CD4-positive, alpha-beta T cell (primary cell): ENCODE data around the gene PTPRN2. TPM values are rescaled to one million over a fixed set of nuclear protein-coding genes. Genes with fewer than 3 reads are reported as not detected.

Experiments
- ATAC-seq: fragments of 200-7000 bp; cut with Tn5 transposase; one replicate; pipeline ENCODE4 v1.10.0; 2022; ENCODE audit warnings: mild to moderate bottlenecking; ENCODE audit not compliant: poor library complexity
- CTCF ChIA-PET: fragments of 350-600 bp; sonication (Branson Sonifier 250); formaldehyde crosslinking; loops from one replicate; lab custom pipeline; 2021; ENCODE audit warnings: antibody characterized with exemption, inconsistent platforms; lab: Charles Lee
- POLR2A ChIA-PET: fragments of 350-600 bp; sonication (Branson Sonifier 250); formaldehyde crosslinking; loops from one replicate; lab custom pipeline; 2021; ENCODE audit warnings: antibody characterized with exemption, inconsistent platforms; lab: Charles Lee
- DNase-seq, 14 experiments: peaks; one replicate each; pipeline ENCODE4 v3.0.0-alpha.2; 2013 to 2020; ENCODE audit warnings: mixed read lengths in 2 of 14
- H3K27ac ChIP-seq, 2 donors: one replicate each; pipeline versions ENCODE4 v1.5.1 to v1.7.0; 2013; ENCODE audit warnings: low read length in 2 of 2, low read depth in 1 of 2, mild to moderate bottlenecking in 1 of 2
- H3K27me3 ChIP-seq, 2 experiments: 1 replicate in 1 of 2; 2 replicates in 1 of 2; pipeline versions ENCODE4 v1.6.1 to v1.7.0; 2013; ENCODE audit warnings: low read length in 2 of 2, control low read depth in 1 of 2, mild to moderate bottlenecking in 1 of 2, moderate library complexity in 1 of 2; ENCODE audit not compliant: insufficient read depth in 2 of 2, control insufficient read depth in 1 of 2
- H3K36me3 ChIP-seq: one replicate; pipeline ENCODE4 v1.6.1; 2013; ENCODE audit warnings: low read length, control low read depth; ENCODE audit not compliant: insufficient read depth
- H3K4me1 ChIP-seq: one replicate; pipeline ENCODE4 v1.6.1; 2013; ENCODE audit warnings: low read length, control low read depth; ENCODE audit not compliant: insufficient read depth
- H3K4me3 ChIP-seq: one replicate; pipeline ENCODE4 v1.5.1; 2013; ENCODE audit warnings: mild to moderate bottlenecking, low read length, moderate library complexity
- H3K9me3 ChIP-seq, 2 experiments: 1 replicate in 1 of 2; 2 replicates in 1 of 2; pipeline versions ENCODE4 v1.6.1 to v1.7.0; 2013; ENCODE audit warnings: low read length in 2 of 2, mild to moderate bottlenecking in 2 of 2, control low read depth in 1 of 2, moderate library complexity in 1 of 2; ENCODE audit not compliant: control insufficient read depth in 1 of 2, insufficient read depth in 1 of 2
- H3K27ac Mint-ChIP-seq: one replicate; pipeline ENCODE4 v1.8.0; 2020; ENCODE audit warnings: mixed read lengths
- H3K27me3 Mint-ChIP-seq: one replicate; pipeline ENCODE4 v1.8.0; 2021; ENCODE audit warnings: mixed read lengths
- H3K36me3 Mint-ChIP-seq: one replicate; pipeline ENCODE4 v1.8.0; 2021; ENCODE audit warnings: low read depth, mixed read lengths
- H3K4me1 Mint-ChIP-seq: one replicate; pipeline ENCODE4 v1.8.0; 2021; ENCODE audit warnings: low read depth, mixed read lengths
- H3K4me3 Mint-ChIP-seq: one replicate; pipeline ENCODE4 v1.8.0; 2020; ENCODE audit warnings: mild to moderate bottlenecking, mixed read lengths
- H3K9me3 Mint-ChIP-seq: one replicate; pipeline ENCODE4 v1.8.0; 2020; ENCODE audit warnings: mixed read lengths
- CTCF ChIP-seq: fragments of 200-600 bp; IDR thresholded peaks from one replicate; pipeline ENCODE4 v1.8.0; 2022; ENCODE audit warnings: antibody characterized with exemption, mild to moderate bottlenecking
- intact Hi-C, 2 experiments: fragments of 100-400 bp; cut with DNase I in 1 of 2; cut with micrococcal nuclease in 1 of 2; formaldehyde crosslinking; loops; one replicate each; pipeline versions ENCODE4 v1.15.1 to v1.9.0; 2023 to 2025; cut with DNase I, micrococcal nuclease
- total RNA-seq, 174 experiments: library from RNA in 2 of 174; stranded (reverse) in 2 of 174; gene quantifications; one replicate each; pipeline ENCODE4 v1.2.3 and lab custom pipeline; 2021 to 2026

PTPRN2 gene
- total RNA-seq, 2 experiments from 2014 or later = 0.34 to 0.44 TPM

DNA sequence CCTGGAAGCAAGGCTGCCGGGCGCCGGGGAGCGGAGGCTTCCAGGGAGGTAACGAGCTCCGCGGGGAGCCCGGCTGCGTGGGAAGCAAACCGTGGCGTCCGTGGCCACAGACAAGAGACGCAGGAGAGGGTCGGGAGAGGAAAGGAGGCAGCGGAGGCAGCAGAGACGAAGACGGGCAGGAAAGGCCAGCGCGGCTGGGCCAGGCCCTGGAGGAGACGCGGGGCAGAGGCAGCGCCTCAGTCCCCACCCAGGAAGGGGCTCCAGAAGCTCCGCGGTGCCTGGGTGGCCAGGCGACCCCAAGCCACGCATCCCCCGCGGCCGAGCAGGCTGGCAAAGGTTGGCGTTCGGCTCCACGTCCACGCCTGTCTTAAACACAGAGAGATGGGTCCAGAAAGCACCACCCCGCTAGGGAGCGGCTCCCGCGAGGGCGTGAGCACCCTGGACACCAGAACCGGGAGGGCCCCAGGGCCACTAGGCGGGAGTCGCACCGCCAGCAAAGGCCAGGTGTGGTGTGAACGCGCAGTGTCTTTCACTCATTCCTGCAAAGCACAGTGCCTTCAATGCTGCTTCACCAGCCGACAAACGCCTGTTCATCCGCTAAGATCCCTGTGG lies 97.3 kb downstream of the PTPRN2 start:
- Histone ChIP-seq H3K27ac (no peak overlapping the region), H3K4me1 (no peaks in the 10 kb centered on the region), H3K36me3 (no peaks in the 10 kb centered on the region), H3K9me3 (peaks cover 0 to 18% of the 10 kb centered on the region in 2 experiments), H3K27me3 (no peaks in the 10 kb centered on the region), H3K4me3 (no peak overlapping the region)
- ChIA-PET CTCF (no interaction called here), POLR2A (no interaction called here)
- ATAC-seq (no peak), DNase-seq (no peak)
- TF ChIP-seq CTCF = no peak
- Mint-ChIP-seq H3K4me3 (no peak overlapping the region), H3K27ac (no peak overlapping the region), H3K4me1 (no peaks in the 10 kb centered on the region), H3K9me3 (no peaks in the 10 kb centered on the region), H3K27me3 (peaks cover under 1% of the 10 kb centered on the region), H3K36me3 (no peaks in the 10 kb centered on the region)
- intact Hi-C loops = loop anchor here (5.0 to 10.0 kb wide), 2 partner anchors 485 to 487 kb away; no protein-coding TSS in a partner anchor

DNA sequence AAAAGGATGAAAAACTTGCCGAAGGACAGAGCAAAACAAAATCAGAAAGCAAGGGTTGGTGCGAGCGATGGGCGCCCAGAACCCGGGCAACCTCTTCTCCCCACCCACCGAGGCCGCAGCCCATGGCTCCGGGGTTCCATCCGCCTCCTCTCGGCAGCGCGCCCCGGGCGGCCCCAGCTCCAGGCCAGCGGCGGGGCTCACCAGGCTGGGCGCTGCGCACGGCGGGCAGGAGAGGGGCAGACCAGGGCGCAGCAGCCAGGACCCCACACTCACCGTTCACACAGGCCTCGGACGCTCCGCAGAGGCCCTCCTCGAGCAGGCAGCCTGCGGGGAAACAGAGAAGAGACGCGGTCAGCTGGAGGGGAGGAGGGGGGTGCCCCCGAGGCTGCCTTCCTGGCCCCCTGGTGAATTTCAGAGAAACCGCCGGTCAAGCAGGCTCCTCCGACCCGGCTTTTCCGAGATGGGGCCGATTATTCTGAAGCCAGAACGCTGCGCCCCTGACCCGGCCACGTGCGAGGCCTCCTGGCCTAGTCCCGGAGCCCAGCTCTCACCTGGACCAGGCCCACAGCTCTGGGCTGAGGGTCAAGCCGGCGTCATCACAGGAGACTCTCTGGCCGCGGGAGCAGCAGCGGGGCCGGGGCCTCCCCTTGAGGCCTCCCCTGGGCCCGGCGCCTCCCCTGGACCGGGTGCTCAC lies 98.0 kb downstream of the PTPRN2 start:
- no peaks in the 10 kb centered on the region for H3K9me3 Mint-ChIP-seq
- H3K27me3 Mint-ChIP-seq = no peaks in the 10 kb centered on the region
- DNase-seq = no peak
- POLR2A ChIA-PET = no interaction called here
- Histone ChIP-seq H3K27ac (no peak overlapping the region), H3K4me3 (no peak overlapping the region), H3K36me3 (no peaks in the 10 kb centered on the region), H3K9me3 (peaks cover 0 to 18% of the 10 kb centered on the region in 2 experiments), H3K27me3 (no peaks in the 10 kb centered on the region), H3K4me1 (no peaks in the 10 kb centered on the region)
- intact Hi-C loops = loop anchor here (5.0 to 10.0 kb wide), 2 partner anchors 485 to 488 kb away; no protein-coding TSS in a partner anchor
- CTCF ChIA-PET = no interaction called here
- H3K4me1 Mint-ChIP-seq = no peaks in the 10 kb centered on the region
- H3K4me3 Mint-ChIP-seq = no peak overlapping the region
- H3K36me3 Mint-ChIP-seq = no peaks in the 10 kb centered on the region
- ATAC-seq = no peak
- no peak overlapping the region for H3K27ac Mint-ChIP-seq
- TF ChIP-seq CTCF = no peak

DNA sequence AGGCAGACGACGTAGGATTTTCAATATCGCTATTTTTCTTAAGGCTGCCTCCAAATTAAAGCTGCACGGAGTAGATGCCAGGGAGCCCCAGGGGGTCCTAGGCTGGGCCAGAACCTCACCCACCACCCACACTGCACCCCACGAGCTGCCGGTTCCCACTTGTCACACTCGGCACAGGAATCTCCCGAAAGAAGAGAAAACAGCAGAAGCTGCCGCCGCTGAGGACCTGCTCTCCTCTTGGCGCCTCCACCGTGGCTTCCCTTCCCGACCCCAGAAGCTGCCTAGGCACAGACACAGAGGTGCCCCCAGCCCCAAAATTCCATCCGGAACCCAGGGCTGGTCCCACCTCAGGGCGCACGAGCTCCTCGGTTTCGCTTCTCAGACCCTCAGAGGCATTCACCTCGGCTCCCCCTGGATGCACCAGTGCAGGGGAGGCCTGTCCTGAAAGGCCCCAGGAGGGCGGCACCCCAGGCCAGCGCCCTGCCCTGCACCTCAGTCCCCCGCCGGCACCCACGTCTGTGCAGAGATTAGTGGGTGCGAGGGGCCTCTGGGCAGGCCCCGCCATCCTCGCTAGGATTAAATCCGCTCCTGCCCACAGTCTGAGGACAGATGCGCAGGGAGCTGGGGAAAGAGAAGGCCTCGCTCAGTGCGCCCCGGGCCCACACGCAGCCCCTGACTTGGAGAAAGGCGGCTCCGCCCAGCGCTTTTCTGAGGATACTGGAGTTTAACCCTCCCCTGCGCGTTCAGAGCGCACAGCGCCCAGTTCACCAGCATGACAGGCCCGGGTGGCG lies 99.2 kb downstream of the PTPRN2 start:
- Histone ChIP-seq H3K27me3 (no peaks in the 10 kb centered on the region), H3K27ac (no peak overlapping the region), H3K4me3 (no peak overlapping the region), H3K36me3 (no peaks in the 10 kb centered on the region), H3K9me3 (peaks cover 0 to 18% of the 10 kb centered on the region in 2 experiments), H3K4me1 (no peaks in the 10 kb centered on the region)
- no peak for ATAC-seq
- DNase-seq = no peak
- Mint-ChIP-seq H3K27me3 (no peaks in the 10 kb centered on the region), H3K36me3 (no peaks in the 10 kb centered on the region), H3K9me3 (no peaks in the 10 kb centered on the region), H3K27ac (no peak overlapping the region), H3K4me1 (no peaks in the 10 kb centered on the region), H3K4me3 (no peak overlapping the region)
- intact Hi-C loops = no loop called here
- CTCF ChIA-PET = no interaction called here
- POLR2A ChIA-PET = no interaction called here
- TF ChIP-seq CTCF = no peak
